DOHH2 (cell line): Measurements from ENCODE around the gene DUSP23.

Source experiments
- H3F3A ChIP-seq: fragments of 200-600 bp; sonication (generic), shearing (Covaris generic); 2 replicates; pipeline ENCODE4 v1.6.0; 2016; ENCODE audit warnings: antibody characterized with exemption, mild to moderate bottlenecking; ENCODE audit not compliant: control insufficient read depth, insufficient read depth
- H3K27ac ChIP-seq: fragments of 200-600 bp; sonication (generic); 2 replicates; pipeline ENCODE4 v1.5.1; 2014; ENCODE audit warnings: low read depth, mild to moderate bottlenecking, low read length, moderate library complexity
- H3K27me3 ChIP-seq: fragments of 200-600 bp; sonication (generic); 2 replicates; pipeline ENCODE4 v1.6.1; 2014; ENCODE audit warnings: mild to moderate bottlenecking, low read length, mixed read lengths; ENCODE audit not compliant: control insufficient read depth
- H3K36me3 ChIP-seq: fragments of 200-600 bp; sonication (generic); 2 replicates; pipeline ENCODE4 v1.6.1; 2014; ENCODE audit warnings: mild to moderate bottlenecking, low read length, moderate library complexity, mixed read lengths; ENCODE audit not compliant: control insufficient read depth
- H3K4me1 ChIP-seq: fragments of 200-600 bp; sonication (generic); 2 replicates; pipeline ENCODE4 v1.6.1; 2014; ENCODE audit warnings: mild to moderate bottlenecking, low read length, mixed read lengths; ENCODE audit not compliant: control insufficient read depth
- H3K4me2 ChIP-seq: fragments of 200-600 bp; sonication (generic); 2 replicates; pipeline ENCODE4 v1.6.0; 2014; ENCODE audit warnings: mild to moderate bottlenecking, low read length, moderate library complexity
- H3K4me3 ChIP-seq: fragments of 200-600 bp; sonication (generic); 2 replicates; pipeline ENCODE4 v1.5.1; 2014; ENCODE audit warnings: mild to moderate bottlenecking, low read length, mixed read lengths
- H3K79me2 ChIP-seq: fragments of 200-600 bp; sonication (generic); 2 replicates; pipeline ENCODE4 v1.6.1; 2014; ENCODE audit warnings: mild to moderate bottlenecking, low read length, mixed read lengths; ENCODE audit not compliant: control insufficient read depth
- H3K9me2 ChIP-seq: fragments of 200-600 bp; sonication (generic); replicated peaks from 2 replicates; pipeline ENCODE4 v1.6.1; 2014; ENCODE audit warnings: mild to moderate bottlenecking, low read length, mixed read lengths; ENCODE audit not compliant: control insufficient read depth
- H3K9me3 ChIP-seq: fragments of 200-600 bp; sonication (generic); 2 replicates; pipeline ENCODE4 v1.6.1; 2014; ENCODE audit warnings: antibody characterized with exemption, low read length, mixed read lengths; ENCODE audit not compliant: control insufficient read depth, insufficient read depth
- H4K20me1 ChIP-seq: fragments of 200-600 bp; sonication (generic); 2 replicates; pipeline ENCODE4 v1.6.0; 2014; ENCODE audit warnings: low read depth, mild to moderate bottlenecking, antibody characterized with exemption, low read length, moderate library complexity; ENCODE audit not compliant: control insufficient read depth, insufficient read depth
- EZH2phosphoT487 ChIP-seq: fragments of 200-600 bp; sonication (generic); IDR thresholded peaks from 2 replicates; pipeline ENCODE4 v1.6.1; 2017; ENCODE audit warnings: borderline replicate concordance, mild to moderate bottlenecking, antibody characterized with exemption, low read length, moderate library complexity, mixed read lengths
- TF ChIP-seq, protein P1 (sequence below): fragments of 200-600 bp; sonication (generic); IDR thresholded peaks from one replicate; pipeline ENCODE4 v1.5.1; 2014; ENCODE audit warnings: antibody characterized with exemption, mild to moderate bottlenecking, low read depth, low read length; ENCODE audit not compliant: poor library complexity, severe bottlenecking

Gene DUSP23

DNA sequence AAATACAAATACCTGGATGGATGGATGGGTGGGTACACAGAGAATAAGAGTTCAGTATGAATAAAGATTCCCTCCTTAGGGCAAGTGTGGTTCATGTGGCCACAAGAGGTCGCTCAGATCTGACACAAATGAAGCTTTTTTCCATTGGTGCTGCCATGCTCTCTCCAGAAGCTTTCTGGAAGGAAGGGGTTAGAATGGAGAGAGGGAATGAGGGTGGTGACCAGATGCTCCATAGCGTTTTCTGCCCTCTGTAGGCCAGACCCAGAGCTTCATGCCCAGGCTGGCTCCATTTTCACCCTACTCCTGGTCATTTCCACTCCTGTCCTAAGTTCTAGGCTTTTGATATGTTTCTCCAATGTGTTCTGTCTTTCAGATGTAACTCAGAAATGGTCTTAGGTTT is 18.1 kb downstream of the DUSP23 start:
- Histone ChIP-seq H3K4me3 (no peak overlapping the region), H4K20me1 (no peaks in the 10 kb centered on the region), H3K36me3 (no peaks in the 10 kb centered on the region), H3K9me3 (no peaks in the 10 kb centered on the region), H3K4me1 (no peaks in the 10 kb centered on the region), H3K4me2 (no peak overlapping the region), H3F3A (no peaks in the 10 kb centered on the region), H3K79me2 (no peaks in the 10 kb centered on the region), H3K27me3 (peaks cover 60% of the 10 kb centered on the region), H3K27ac (no peak overlapping the region), H3K9me2 (no peaks in the 10 kb centered on the region)
- no peak for TF ChIP-seq EZH2phosphoT487
- TF ChIP-seq, protein P1, sequence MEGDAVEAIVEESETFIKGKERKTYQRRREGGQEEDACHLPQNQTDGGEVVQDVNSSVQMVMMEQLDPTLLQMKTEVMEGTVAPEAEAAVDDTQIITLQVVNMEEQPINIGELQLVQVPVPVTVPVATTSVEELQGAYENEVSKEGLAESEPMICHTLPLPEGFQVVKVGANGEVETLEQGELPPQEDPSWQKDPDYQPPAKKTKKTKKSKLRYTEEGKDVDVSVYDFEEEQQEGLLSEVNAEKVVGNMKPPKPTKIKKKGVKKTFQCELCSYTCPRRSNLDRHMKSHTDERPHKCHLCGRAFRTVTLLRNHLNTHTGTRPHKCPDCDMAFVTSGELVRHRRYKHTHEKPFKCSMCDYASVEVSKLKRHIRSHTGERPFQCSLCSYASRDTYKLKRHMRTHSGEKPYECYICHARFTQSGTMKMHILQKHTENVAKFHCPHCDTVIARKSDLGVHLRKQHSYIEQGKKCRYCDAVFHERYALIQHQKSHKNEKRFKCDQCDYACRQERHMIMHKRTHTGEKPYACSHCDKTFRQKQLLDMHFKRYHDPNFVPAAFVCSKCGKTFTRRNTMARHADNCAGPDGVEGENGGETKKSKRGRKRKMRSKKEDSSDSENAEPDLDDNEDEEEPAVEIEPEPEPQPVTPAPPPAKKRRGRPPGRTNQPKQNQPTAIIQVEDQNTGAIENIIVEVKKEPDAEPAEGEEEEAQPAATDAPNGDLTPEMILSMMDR: peak; percentile 80

DNA sequence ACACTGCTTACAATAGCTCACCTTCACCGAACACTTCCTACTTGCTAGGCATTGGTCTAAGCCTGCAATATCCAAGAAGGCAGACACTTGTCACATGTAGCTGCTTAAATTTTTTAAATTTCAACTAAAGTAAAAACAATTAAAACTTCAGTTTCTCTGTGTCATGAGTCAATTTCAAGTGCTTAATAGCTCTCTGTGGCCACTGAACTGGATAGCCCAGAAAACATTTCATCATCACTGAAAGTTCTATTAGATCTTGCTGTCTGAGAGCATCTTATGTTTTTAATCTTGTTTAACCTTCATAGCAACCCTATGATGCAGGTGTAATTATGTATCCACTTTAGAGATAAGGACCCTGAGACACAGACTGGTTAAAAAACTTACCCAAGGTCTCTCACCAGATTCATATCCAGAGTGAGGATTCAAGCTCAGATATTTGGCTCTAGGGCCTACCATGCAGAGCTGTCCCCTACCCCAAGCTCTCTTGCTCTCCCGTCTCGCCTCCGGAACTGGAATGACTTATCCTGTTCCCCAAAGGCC is 18.8 kb downstream of the DUSP23 start:
- H3F3A ChIP-seq: no peaks in the 10 kb centered on the region
- H3K9me3 ChIP-seq: no peaks in the 10 kb centered on the region
- no peaks in the 10 kb centered on the region for H3K79me2 ChIP-seq
- TF ChIP-seq, protein P1: no peak
- no peak for TF ChIP-seq EZH2phosphoT487
- H3K36me3 ChIP-seq: no peaks in the 10 kb centered on the region
- peaks cover 65% of the 10 kb centered on the region for H3K27me3 ChIP-seq
- H3K4me2 ChIP-seq: no peak overlapping the region
- H3K27ac ChIP-seq: no peak overlapping the region
- no peaks in the 10 kb centered on the region for H4K20me1 ChIP-seq
- H3K4me3 ChIP-seq: no peak overlapping the region
- no peaks in the 10 kb centered on the region for H3K9me2 ChIP-seq
- H3K4me1 ChIP-seq: no peaks in the 10 kb centered on the region

DNA sequence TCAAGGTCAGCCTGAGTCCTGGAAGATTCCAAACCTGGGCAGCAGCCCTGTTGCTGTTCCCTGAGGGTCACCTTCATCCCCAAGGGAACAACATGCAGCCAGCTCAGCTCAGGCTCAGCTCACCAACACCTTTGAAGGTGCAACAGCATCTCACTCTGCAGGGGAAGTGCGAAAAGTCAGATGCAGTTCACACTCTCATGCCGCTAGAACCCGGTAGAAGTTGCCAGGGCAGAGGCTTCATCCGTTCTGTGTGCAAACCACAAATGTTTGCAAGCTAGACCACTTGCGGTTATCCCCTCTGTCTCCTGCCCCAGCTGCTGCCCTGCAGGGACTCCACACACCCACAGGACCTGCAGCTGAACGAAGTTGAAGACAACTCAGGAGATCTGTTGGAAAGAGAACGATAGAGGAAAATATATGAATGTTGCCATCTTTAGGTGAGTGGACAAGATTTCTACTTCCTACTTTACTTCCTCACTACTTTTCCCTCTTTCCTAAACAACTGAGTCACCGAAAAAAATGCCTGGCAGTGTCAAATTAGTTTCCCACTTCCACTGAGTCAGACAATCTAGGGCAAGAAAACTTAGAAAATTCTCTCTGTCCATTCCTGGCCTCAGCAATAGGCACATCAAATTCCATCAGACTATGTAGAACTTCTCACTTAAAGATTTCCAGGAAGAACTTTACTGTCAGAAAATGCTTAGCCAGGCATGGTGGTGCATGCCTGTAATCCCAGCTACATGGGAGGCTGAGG is 19.6 kb downstream of the DUSP23 start:
- no peak overlapping the region for H3K4me3 ChIP-seq
- H3K36me3 ChIP-seq: no peaks in the 10 kb centered on the region
- TF ChIP-seq EZH2phosphoT487: no peak
- TF ChIP-seq, protein P1: no peak
- H3K27me3 ChIP-seq: peaks cover 61% of the 10 kb centered on the region
- no peaks in the 10 kb centered on the region for H3K4me1 ChIP-seq
- no peaks in the 10 kb centered on the region for H3F3A ChIP-seq
- no peaks in the 10 kb centered on the region for H3K9me2 ChIP-seq
- H3K79me2 ChIP-seq: no peaks in the 10 kb centered on the region
- no peaks in the 10 kb centered on the region for H3K9me3 ChIP-seq
- H4K20me1 ChIP-seq: no peaks in the 10 kb centered on the region
- H3K27ac ChIP-seq: no peak overlapping the region
- no peak overlapping the region for H3K4me2 ChIP-seq
